Activated CD4-positive, alpha-beta memory T cell treated with anti-CD3 and anti-CD28 coated beads, Interleukin-2, amount 10 ng/mL, durations not matched to agents 7 days and 5 days (primary cell): Measurements from ENCODE around the gene ARSI. TPM values are rescaled to one million over a fixed set of nuclear protein-coding genes. Genes with fewer than 3 reads are reported as not detected.

Source experiments
- CTCF ChIA-PET: fragments of 350-600 bp; sonication (Branson Sonifier 250); formaldehyde crosslinking; loops from one replicate; lab custom pipeline; 2021; ENCODE audit warnings: antibody characterized with exemption, inconsistent platforms; lab: Charles Lee
- POLR2A ChIA-PET: fragments of 350-600 bp; sonication (Branson Sonifier 250); formaldehyde crosslinking; loops from one replicate; lab custom pipeline; 2021; ENCODE audit warnings: antibody characterized with exemption; lab: Charles Lee
- DNase-seq: peaks from one replicate; pipeline ENCODE4 v3.0.0-alpha.2; 2020
- H3K27ac Mint-ChIP-seq: one replicate; pipeline ENCODE4 v1.8.0; 2021; ENCODE audit warnings: mild to moderate bottlenecking, mixed read lengths
- H3K27me3 Mint-ChIP-seq: one replicate; pipeline ENCODE4 v1.8.0; 2021; ENCODE audit warnings: mixed read lengths
- H3K36me3 Mint-ChIP-seq: one replicate; pipeline ENCODE4 v1.8.0; 2021; ENCODE audit warnings: low read depth, mixed read lengths
- H3K4me1 Mint-ChIP-seq: one replicate; pipeline ENCODE4 v1.8.0; 2021; ENCODE audit warnings: mixed read lengths
- H3K4me3 Mint-ChIP-seq: one replicate; pipeline ENCODE4 v1.8.0; 2021; ENCODE audit warnings: mild to moderate bottlenecking, mixed read lengths
- H3K9me3 Mint-ChIP-seq: one replicate; pipeline ENCODE4 v1.8.0; 2021; ENCODE audit warnings: mixed read lengths
- total RNA-seq, 2 experiments: library from RNA; stranded (reverse); gene quantifications; one replicate each; pipeline ENCODE4 v1.2.3, GENCODE V29; 2021

The ARSI gene
- total RNA-seq, 2 experiments from 2014 or later: not detected

DNA sequence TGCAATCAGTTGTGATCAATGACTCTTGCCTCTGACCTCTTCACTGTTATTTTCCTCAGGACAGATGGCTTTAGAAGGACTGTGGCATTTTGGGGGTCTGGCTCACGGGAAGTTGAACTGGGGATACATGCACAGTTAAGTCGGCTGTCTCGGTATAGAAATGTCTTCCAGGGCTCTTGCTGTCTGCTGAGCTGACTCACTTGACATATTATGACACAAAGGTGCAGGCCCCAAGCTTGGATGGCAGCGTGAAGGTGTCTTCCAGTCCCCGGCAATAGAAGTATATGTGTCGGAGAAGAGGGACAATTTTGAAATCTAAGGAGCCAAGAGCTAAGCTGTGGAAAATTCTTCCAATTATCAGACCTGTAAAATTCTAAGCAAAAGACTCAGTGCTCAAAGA is 9.8 kb upstream of the ARSI start:
- ChIA-PET CTCF (no interaction called here), POLR2A (no interaction called here)
- Mint-ChIP-seq H3K4me3 (no peak overlapping the region), H3K9me3 (no peaks in the 10 kb centered on the region), H3K36me3 (no peaks in the 10 kb centered on the region), H3K4me1 (no peaks in the 10 kb centered on the region), H3K27ac (no peak overlapping the region), H3K27me3 (peaks cover 15% of the 10 kb centered on the region)
- no peak for DNase-seq

GRCh38 chr5:150311015-150311692 is 8.4 kb upstream of the ARSI start:
- Mint-ChIP-seq H3K27me3 (peaks cover 15% of the 10 kb centered on the region), H3K4me3 (no peak overlapping the region)
- CTCF ChIA-PET: interaction anchor here (1.3 kb wide), 1 partner anchor 9 kb away, joined by 3 read pairs; no protein-coding TSS in a partner anchor

GRCh38 chr5:150310246-150310645 is 7.5 kb upstream of the ARSI start:
- CTCF ChIA-PET: interaction anchor here (1.3 kb wide), 1 partner anchor 10 kb away, joined by 3 read pairs; no protein-coding TSS in a partner anchor
- H3K9me3 Mint-ChIP-seq: no peaks in the 10 kb centered on the region
- no peaks in the 10 kb centered on the region for H3K36me3 Mint-ChIP-seq
- H3K4me1 Mint-ChIP-seq: no peaks in the 10 kb centered on the region
- peaks cover 19% of the 10 kb centered on the region for H3K27me3 Mint-ChIP-seq
- H3K4me3 Mint-ChIP-seq: no peak overlapping the region
- H3K27ac Mint-ChIP-seq: no peak overlapping the region
- POLR2A ChIA-PET: no interaction called here
- no peak for DNase-seq

More at GRCh38 chr5:150311015-150311692, 8.4 kb upstream of the ARSI start:
- H3K9me3 Mint-ChIP-seq: no peaks in the 10 kb centered on the region
- no peak for DNase-seq
- no peaks in the 10 kb centered on the region for H3K36me3 Mint-ChIP-seq
- H3K27ac Mint-ChIP-seq: no peak overlapping the region
- no peaks in the 10 kb centered on the region for H3K4me1 Mint-ChIP-seq
- POLR2A ChIA-PET: no interaction called here

- Mint-ChIP-seq H3K4me3 (no peak overlapping the region), H3K27ac (no peak overlapping the region), H3K36me3 (no peaks in the 10 kb centered on the region), H3K4me1 (no peaks in the 10 kb centered on the region), H3K27me3 (peaks cover 19% of the 10 kb centered on the region), H3K9me3 (no peaks in the 10 kb centered on the region)
- ChIA-PET POLR2A (no interaction called here), CTCF (interaction anchor here (1.3 kb wide), 1 partner anchor 10 kb away, joined by 3 read pairs; no protein-coding TSS in a partner anchor)
- DNase-seq: no peak
These were observed 7.2 kb upstream of the ARSI start for GRCh38 chr5:150309886-150310239.

DNA sequence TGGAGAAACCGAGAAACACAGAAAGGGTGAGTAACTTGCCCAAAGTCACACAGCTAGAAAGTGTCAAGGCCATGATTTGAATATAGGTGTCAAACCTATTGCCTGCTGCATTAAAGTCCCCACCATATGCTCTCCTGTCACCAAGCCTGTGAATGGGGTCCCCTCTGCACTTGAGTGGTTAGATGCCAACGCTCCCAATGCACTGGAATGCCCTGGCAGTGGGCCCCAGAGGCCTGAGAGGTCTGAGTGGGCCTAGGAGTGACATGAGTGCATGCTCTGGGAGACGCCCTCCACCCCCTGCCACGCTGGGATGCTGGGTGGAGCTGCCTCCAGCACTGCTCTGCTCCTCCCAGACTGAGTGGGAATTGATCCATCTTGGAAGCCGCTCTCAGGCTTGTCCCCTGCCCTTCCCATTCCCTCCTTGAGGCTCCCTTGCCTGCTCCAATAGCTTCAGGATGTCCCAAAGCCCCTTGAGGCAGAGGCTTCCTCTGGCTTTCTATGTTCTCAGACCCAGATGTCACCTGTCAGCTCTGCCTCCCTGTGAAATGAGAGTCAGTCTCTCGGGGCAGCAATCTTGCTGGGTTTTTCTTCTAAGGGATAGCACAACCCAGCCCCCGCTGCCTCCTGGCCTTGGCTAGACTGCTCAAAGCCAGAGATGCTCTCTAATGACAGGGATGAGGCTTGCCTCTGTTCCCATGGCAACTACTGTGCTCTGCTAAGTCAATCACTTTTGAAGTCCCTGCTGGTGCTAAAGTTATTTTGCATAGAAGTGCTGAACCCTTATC is 6.6 kb upstream of the ARSI start:
- no peak for DNase-seq
- Mint-ChIP-seq H3K9me3 (no peaks in the 10 kb centered on the region), H3K36me3 (no peaks in the 10 kb centered on the region), H3K4me3 (no peak overlapping the region), H3K27me3 (peaks cover 20% of the 10 kb centered on the region), H3K4me1 (no peaks in the 10 kb centered on the region), H3K27ac (no peak overlapping the region)
- CTCF ChIA-PET: no interaction called here
- POLR2A ChIA-PET: no interaction called here

DNA sequence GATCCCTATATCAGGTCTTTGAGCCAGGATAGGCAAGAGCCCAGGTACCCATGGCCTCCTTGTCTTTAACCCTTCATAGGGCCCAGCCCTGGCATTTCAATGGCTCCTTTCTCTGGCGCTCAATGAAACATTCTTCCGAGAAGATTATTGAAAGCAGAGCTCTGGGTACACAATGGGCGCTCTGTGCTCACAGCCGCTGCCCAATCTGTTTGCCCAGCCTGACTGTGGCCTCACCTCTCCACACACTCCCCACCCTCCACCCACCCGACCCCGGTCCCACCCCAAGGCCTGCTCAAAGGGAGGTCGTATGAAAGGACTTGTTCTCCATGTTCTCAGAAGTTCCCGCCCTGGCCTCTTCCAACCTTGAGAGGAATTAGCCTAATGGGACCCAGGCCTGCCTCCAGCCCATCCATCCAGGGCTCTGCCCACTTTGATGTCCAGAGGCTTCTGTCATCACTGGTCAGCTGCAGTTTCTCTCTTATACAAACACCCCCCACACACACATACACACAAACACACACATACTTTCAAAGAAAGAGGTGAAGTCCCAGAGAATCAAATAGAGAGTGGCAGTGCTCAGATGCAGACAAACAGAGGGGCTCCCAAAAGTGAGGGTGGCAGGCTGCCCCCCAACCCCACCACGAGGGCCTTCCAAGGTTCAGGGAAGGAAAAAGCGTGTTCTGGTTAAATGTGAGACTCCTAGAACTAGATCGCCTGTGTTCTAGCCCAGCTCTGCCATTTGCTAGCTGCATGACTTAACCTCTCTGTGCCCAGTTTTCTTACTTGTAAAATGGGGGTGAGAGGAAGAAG is 5.1 kb upstream of the ARSI start:
- H3K4me3 Mint-ChIP-seq: no peak overlapping the region
- no peaks in the 10 kb centered on the region for H3K4me1 Mint-ChIP-seq
- ChIA-PET POLR2A (no interaction called here), CTCF (interaction anchor here (1.2 kb wide), 1 partner anchor 43 kb away, joined by 3 read pairs; no protein-coding TSS in a partner anchor)
- H3K36me3 Mint-ChIP-seq: no peaks in the 10 kb centered on the region
- no peak overlapping the region for H3K27ac Mint-ChIP-seq
- DNase-seq: no peak
- H3K9me3 Mint-ChIP-seq: no peaks in the 10 kb centered on the region
- peaks cover 31% of the 10 kb centered on the region for H3K27me3 Mint-ChIP-seq

DNA sequence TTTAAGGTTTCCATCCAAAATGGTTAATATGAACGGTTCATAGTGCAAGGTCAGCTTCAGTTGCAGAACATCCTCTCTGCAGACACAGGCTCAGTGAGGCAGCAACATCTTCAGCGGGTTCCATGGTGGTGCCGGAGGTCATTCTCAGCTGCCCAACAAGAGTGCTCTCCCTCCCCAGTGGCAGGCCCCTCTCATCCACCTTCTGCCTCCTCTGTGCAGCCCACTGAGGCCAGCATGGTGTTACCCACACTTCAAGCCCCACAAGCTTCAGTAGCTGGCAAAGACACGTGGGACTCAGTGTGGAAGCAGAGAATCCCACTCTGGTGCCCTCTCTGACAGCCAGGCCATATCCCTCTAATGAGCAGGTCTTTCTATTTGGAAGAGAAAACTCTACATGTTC is 4.1 kb upstream of the ARSI start:
- H3K4me3 Mint-ChIP-seq: no peak overlapping the region
- DNase-seq: no peak
- H3K4me1 Mint-ChIP-seq: no peaks in the 10 kb centered on the region
- H3K27me3 Mint-ChIP-seq: peaks cover 33% of the 10 kb centered on the region
- no peaks in the 10 kb centered on the region for H3K36me3 Mint-ChIP-seq
- H3K9me3 Mint-ChIP-seq: no peaks in the 10 kb centered on the region
- ChIA-PET CTCF (no interaction called here), POLR2A (no interaction called here)
- H3K27ac Mint-ChIP-seq: no peak overlapping the region

GRCh38 chr5:150305557-150305956 is 2.9 kb upstream of the ARSI start:
- DNase-seq: no peak
- POLR2A ChIA-PET: no interaction called here
- H3K27me3 Mint-ChIP-seq: peaks cover 39% of the 10 kb centered on the region
- H3K27ac Mint-ChIP-seq: no peak overlapping the region
- no peaks in the 10 kb centered on the region for H3K4me1 Mint-ChIP-seq
- H3K9me3 Mint-ChIP-seq: no peaks in the 10 kb centered on the region
- CTCF ChIA-PET: no interaction called here
- no peak overlapping the region for H3K4me3 Mint-ChIP-seq
- no peaks in the 10 kb centered on the region for H3K36me3 Mint-ChIP-seq

DNA sequence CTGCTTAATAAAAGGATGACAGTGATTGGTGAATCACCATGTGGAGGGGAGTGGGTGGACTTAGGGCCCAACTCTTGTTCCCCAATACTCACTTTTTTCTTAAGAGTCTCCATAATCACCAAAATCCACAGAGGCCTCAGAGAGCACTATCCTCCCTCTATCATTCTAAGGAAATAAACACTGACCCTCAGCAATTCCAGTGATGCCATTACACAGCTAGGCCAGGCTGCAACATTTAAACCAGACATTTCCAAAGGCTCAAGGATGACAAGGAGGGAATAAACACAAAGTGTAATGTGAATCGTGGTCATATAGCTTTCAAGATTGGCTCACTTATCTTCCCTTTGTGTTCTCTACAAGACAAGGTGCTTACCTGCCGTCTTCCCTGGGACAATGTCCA is 2.4 kb upstream of the ARSI start:
- no peaks in the 10 kb centered on the region for H3K4me1 Mint-ChIP-seq
- H3K27me3 Mint-ChIP-seq: peaks cover 42% of the 10 kb centered on the region
- no peak for DNase-seq
- H3K9me3 Mint-ChIP-seq: no peaks in the 10 kb centered on the region
- no peak overlapping the region for H3K4me3 Mint-ChIP-seq
- ChIA-PET CTCF (no interaction called here), POLR2A (no interaction called here)
- H3K27ac Mint-ChIP-seq: no peak overlapping the region
- no peaks in the 10 kb centered on the region for H3K36me3 Mint-ChIP-seq

GRCh38 chr5:150304481-150305081 is 1.9 kb upstream of the ARSI start:
- no peaks in the 10 kb centered on the region for H3K36me3 Mint-ChIP-seq
- no peak overlapping the region for H3K4me3 Mint-ChIP-seq
- no peak overlapping the region for H3K27ac Mint-ChIP-seq
- DNase-seq: no peak
- peaks cover 43% of the 10 kb centered on the region for H3K27me3 Mint-ChIP-seq
- no peaks in the 10 kb centered on the region for H3K4me1 Mint-ChIP-seq
- ChIA-PET CTCF (no interaction called here), POLR2A (no interaction called here)
- no peaks in the 10 kb centered on the region for H3K9me3 Mint-ChIP-seq

GRCh38 chr5:150303660-150304386 is 1.1 kb upstream of the ARSI start:
- Mint-ChIP-seq H3K27ac (no peak overlapping the region), H3K36me3 (no peaks in the 10 kb centered on the region), H3K27me3 (peaks cover 46% of the 10 kb centered on the region), H3K9me3 (no peaks in the 10 kb centered on the region), H3K4me3 (no peak overlapping the region), H3K4me1 (no peaks in the 10 kb centered on the region)
- DNase-seq: no peak
- ChIA-PET POLR2A (no interaction called here), CTCF (no interaction called here)

DNA sequence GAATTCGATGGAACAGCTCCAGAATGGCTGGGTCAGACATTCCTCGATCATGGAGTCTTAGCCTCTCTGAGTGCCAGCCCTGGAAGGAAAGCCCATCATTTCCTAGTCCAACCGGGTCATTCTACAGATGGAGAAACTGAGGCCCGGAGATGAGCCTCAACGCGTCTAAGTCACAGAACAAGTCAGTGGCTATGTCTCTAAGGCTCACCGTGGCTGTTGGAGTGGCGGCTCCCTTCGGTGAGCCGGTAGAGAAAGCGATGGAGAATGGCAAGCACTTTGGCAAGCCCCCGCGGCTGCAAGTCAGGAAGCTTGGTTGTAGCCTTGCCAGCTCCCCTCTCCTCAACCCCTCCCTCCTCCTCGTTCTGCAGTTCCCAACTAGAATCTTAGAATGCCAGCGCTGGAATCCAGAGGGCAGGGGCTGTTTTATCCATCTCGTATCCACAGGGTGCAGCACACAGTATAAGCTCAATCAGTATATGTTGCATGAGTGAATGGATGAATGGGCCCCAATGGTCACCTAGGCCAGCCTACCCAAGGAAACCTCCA is 438 bp upstream of the ARSI start:
- no peak for DNase-seq
- Mint-ChIP-seq H3K9me3 (no peaks in the 10 kb centered on the region), H3K27me3 (peaks cover 45% of the 10 kb centered on the region), H3K36me3 (no peaks in the 10 kb centered on the region), H3K4me3 (no peak overlapping the region), H3K27ac (no peak overlapping the region), H3K4me1 (no peaks in the 10 kb centered on the region)
- POLR2A ChIA-PET: no interaction called here
- CTCF ChIA-PET: no interaction called here
